K562 (cell line): ENCODE measurements around the gene C4orf17. TPM values are rescaled to one million over a fixed set of nuclear protein-coding genes. Genes with fewer than 3 reads are reported as not detected.

Experiments used
- ATAC-seq: fragments of 200-7000 bp; cut with Tn5 transposase; 3 replicates; pipeline ENCODE4 v1.9.1; 2020; ENCODE audit warnings: moderate library complexity
- BruUV-seq: library from RNA; stranded (reverse); fragments of 400-500 nt; replicated peaks from 2 replicates; lab custom pipeline; 2021; lab: Mats Ljungman, UMichigan
- CTCF ChIA-PET: fragments of 300-600 bp; formaldehyde crosslinking; extraction: SDS; loops from one replicate; lab custom pipeline; 2021; ENCODE audit warnings: low intra/inter-chr PET ratio; lab: Yijun Ruan, JAX
- POLR2A ChIA-PET: fragments of 300-600, 350-650 bp; sonication (Branson Sonifier 250); formaldehyde crosslinking; extraction: SDS; loops from one replicate; lab custom pipeline; 2021; ENCODE audit warnings: antibody characterized with exemption, inconsistent platforms; lab: Yijun Ruan, JAX
- DNase-seq, 4 experiments: peaks; one replicate each; pipeline versions ENCODE4 v3.0.0 to v3.0.0-alpha.2; 2011 to 2018; ENCODE audit warnings: low spot score in 3 of 4, mixed read lengths in 3 of 4; ENCODE audit errors: extremely low read depth in 1 of 4
- FAIRE-seq: peaks from 2 replicates; lab custom pipeline; 2011; peaks lifted over from hg19 to GRCh38; lab: Jason Lieb, UNC
- H2AFZ ChIP-seq: 2 replicates; pipeline ENCODE4 v1.6.0; 2011; ENCODE audit warnings: low read depth, low read length, control low read depth, inconsistent platforms
- H3K27ac ChIP-seq: fragments of 200-600 bp; 3 replicates; pipeline ENCODE4 v1.8.0; 2011; ENCODE audit warnings: low read depth, mild to moderate bottlenecking, control low read depth, inconsistent platforms, low read length, moderate library complexity, mixed read lengths; ENCODE audit errors: extremely low read depth
- H3K27me3 ChIP-seq, 2 experiments: fragments of 300-600 bp in 1 of 2; 2 replicates in 1 of 2; 3 replicates in 1 of 2; pipeline versions ENCODE4 v1.6.0 to v1.8.0; 2011; ENCODE audit warnings: inconsistent platforms in 2 of 2, low read length in 2 of 2, mild to moderate bottlenecking in 1 of 2, mixed read lengths in 1 of 2, moderate library complexity in 1 of 2; ENCODE audit not compliant: control insufficient read depth in 2 of 2, insufficient read depth in 2 of 2
- H3K36me3 ChIP-seq: fragments of 300-600 bp; 3 replicates; pipeline ENCODE4 v1.8.0; 2011; ENCODE audit warnings: mild to moderate bottlenecking, low read length, inconsistent platforms; ENCODE audit not compliant: control insufficient read depth, insufficient read depth
- H3K4me1 ChIP-seq, 2 experiments: fragments of 200-600 bp in 1 of 2; replicated peaks in 1 of 2; 2 replicates in 1 of 2; 3 replicates in 1 of 2; pipeline versions ENCODE4 v1.5.1 to v1.8.0; 2011; ENCODE audit warnings: inconsistent platforms in 2 of 2, low read length in 2 of 2, mild to moderate bottlenecking in 1 of 2, mixed read lengths in 1 of 2, moderate library complexity in 1 of 2; ENCODE audit not compliant: control insufficient read depth in 2 of 2, insufficient read depth in 2 of 2
- H3K4me2 ChIP-seq: 2 replicates; pipeline ENCODE4 v1.6.1; 2011; ENCODE audit warnings: low read length, control low read depth, inconsistent platforms, mixed read lengths; ENCODE audit not compliant: insufficient read depth
- H3K4me3 ChIP-seq: fragments of 200-600 bp; sonication (generic), shearing (Covaris generic); 2 replicates; pipeline ENCODE4 v1.5.1; 2016; ENCODE audit warnings: control low read depth, inconsistent platforms
- H3K79me2 ChIP-seq: fragments of 200-600 bp; 3 replicates; pipeline ENCODE4 v1.8.0; 2011; ENCODE audit warnings: low read length, inconsistent platforms; ENCODE audit not compliant: control insufficient read depth, insufficient read depth
- H3K9ac ChIP-seq, 2 experiments: 2 replicates each; pipeline versions ENCODE4 v1.6.0 to v1.6.1; 2011; ENCODE audit warnings: low read depth in 2 of 2, low read length in 2 of 2, control low read depth in 1 of 2, inconsistent platforms in 1 of 2, mild to moderate bottlenecking in 1 of 2, mixed read lengths in 1 of 2; ENCODE audit not compliant: insufficient read depth in 1 of 2
- H3K9me1 ChIP-seq: one replicate; pipeline ENCODE4 v1.6.0; 2011; ENCODE audit warnings: inconsistent platforms, mild to moderate bottlenecking, low read length, moderate library complexity; ENCODE audit not compliant: control insufficient read depth, insufficient read depth
- H3K9me3 ChIP-seq: replicated peaks from 2 replicates; pipeline ENCODE4 v1.5.1; 2011; ENCODE audit warnings: low read depth, low read length, inconsistent platforms; ENCODE audit not compliant: control insufficient read depth, insufficient read depth
- H4K20me1 ChIP-seq: replicated peaks from 2 replicates; pipeline ENCODE4 v1.6.1; 2011; ENCODE audit warnings: low read length, inconsistent platforms, mixed read lengths; ENCODE audit not compliant: control insufficient read depth, insufficient read depth
- CHD2 ChIP-seq: IDR thresholded peaks from 2 replicates; pipeline ENCODE4 v1.6.1; 2011; ENCODE audit warnings: low read depth, low read length
- MAFF ChIP-seq: IDR thresholded peaks from 2 replicates; pipeline ENCODE4 v1.6.1; 2012; ENCODE audit warnings: low read length, improper control_type of control experiment
- POU5F1 ChIP-seq: fragments of 150-350 bp; IDR thresholded peaks from 2 replicates; pipeline ENCODE4 v1.6.1; 2014; ENCODE audit warnings: borderline replicate concordance, low read length, low read depth, mild to moderate bottlenecking; ENCODE audit not compliant: partially characterized antibody
- ZKSCAN3 ChIP-seq: fragments of 250-450 bp; sonication (Bioruptor Pico); IDR thresholded peaks from 2 replicates; pipeline ENCODE4 v1.4.0; 2020
- ZNF696 ChIP-seq: fragments of 250-450 bp; sonication (Bioruptor Pico); conservative IDR thresholded peaks from 2 replicates; pipeline ENCODE4 v1.4.0; 2020; ENCODE audit warnings: mild to moderate bottlenecking, moderate library complexity
- in situ Hi-C: fragments of 300-500 bp; cut with MboI; formaldehyde crosslinking; loops from 4 replicates; pipeline ENCODE4 v1.15.0; 2018; ENCODE audit warnings: inconsistent platforms, mixed read lengths
- intact Hi-C: fragments of 100-400 bp; cut with micrococcal nuclease; formaldehyde crosslinking; loops from 2 replicates; pipeline ENCODE4 v1.14.2; 2022
- polyA plus RNA-seq, 8 experiments: library from polyadenylated mRNA; depleted of rRNA in 4 of 8; stranded (reverse) in 5 of 8; unstranded in 3 of 8; fragments of >200 nt; fragmentation: Nextera tagmentation in 2 of 8; fragmentation: Illumina TruSeq in 1 of 8; extraction: Ambion mirVana in 2 of 8; extraction: Trizol in 1 of 8; gene quantifications; 2 replicates each; pipeline versions ENCODE4 v1.2.1 to v1.2.3, GENCODE V29; 2011 to 2014; ENCODE audit warnings: inconsistent platforms in 1 of 8, missing spikeins in 1 of 8
- total RNA-seq, 7 experiments: library from RNA; depleted of rRNA in 6 of 7; stranded (reverse); fragments of >200 nt in 6 of 7; fragmentation: Illumina TruSeq in 2 of 7; extraction: Trizol in 2 of 7; gene quantifications; 2 replicates each; pipeline versions ENCODE4 v1.2.1 to v1.2.3, GENCODE V29; 2011 to 2021; ENCODE audit warnings: low replicate concordance in 1 of 7
- TF ChIP-seq, protein P1 (sequence below): sonication (generic); formaldehyde crosslinking; IDR thresholded peaks from 2 replicates; pipeline ENCODE4 v1.8.1; 2023; ENCODE audit warnings: mild to moderate bottlenecking, missing genetic modification reagents
- TF ChIP-seq, protein P2 (sequence below), 2 experiments: fragments of 150-350 bp in 1 of 2; IDR thresholded peaks; 2 replicates each; pipeline ENCODE4 v1.6.1; 2012 to 2016; ENCODE audit warnings: low read depth in 2 of 2, low read length in 2 of 2, mild to moderate bottlenecking in 1 of 2, moderate library complexity in 1 of 2
- TF ChIP-seq, protein P3 (sequence below): fragments of 450-650 bp; IDR thresholded peaks from 2 replicates; pipeline ENCODE4 v1.6.1; 2018; ENCODE audit not compliant: partially characterized antibody
- TF ChIP-seq, protein P4 (sequence below): fragments of 450-650 bp; formaldehyde crosslinking; IDR thresholded peaks from 2 replicates; pipeline ENCODE4 v1.4.0; 2022; ENCODE audit warnings: missing genetic modification characterization
- TF ChIP-seq, protein P5 (sequence below), 2 experiments: fragments of 450-650 bp in 1 of 2; sonication (generic) in 1 of 2; formaldehyde crosslinking in 1 of 2; IDR thresholded peaks in 1 of 2; conservative IDR thresholded peaks in 1 of 2; 2 replicates each; pipeline versions ENCODE4 v1.6.1 to v1.8.1; 2016 to 2023; ENCODE audit warnings: mild to moderate bottlenecking in 2 of 2, moderate library complexity in 2 of 2, inconsistent platforms in 1 of 2, missing genetic modification reagents in 1 of 2

The C4orf17 gene
- total and polyA plus RNA-seq, 9 of the 15 experiments (the other 6 are each of a cell fraction or from before 2014, with no cell fraction given) = not detected

DNA sequence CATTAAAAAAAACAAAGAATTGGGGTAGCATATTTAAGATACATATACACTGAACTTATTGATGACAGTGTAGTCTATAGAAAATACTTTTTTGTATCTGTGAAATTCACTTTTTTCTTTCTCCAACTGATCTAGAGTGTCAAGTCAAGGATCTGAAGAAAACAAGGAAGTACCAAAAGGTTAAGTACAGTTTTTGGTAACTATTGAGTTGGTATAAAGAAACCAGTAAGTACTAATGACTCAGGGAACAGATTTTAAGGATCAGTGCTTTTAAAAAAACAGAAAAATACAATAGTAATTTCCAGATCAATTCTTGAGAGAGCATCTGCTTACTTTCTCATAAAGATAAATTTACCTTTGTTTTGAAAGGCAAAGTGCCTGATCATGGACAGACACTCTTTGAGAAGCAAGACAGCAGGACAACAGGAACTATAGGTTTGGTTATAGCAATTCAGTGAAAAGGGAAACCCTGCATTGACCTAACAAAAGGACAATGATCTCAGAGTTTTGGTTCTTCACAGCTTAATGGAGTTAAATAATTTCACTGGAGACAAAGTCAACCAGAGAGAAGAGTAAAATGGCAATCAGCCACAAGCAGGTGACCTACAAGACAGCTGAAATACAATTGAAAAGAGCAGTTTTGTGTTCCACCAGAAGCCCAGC lies 29.6 kb downstream of the C4orf17 start:
- Histone ChIP-seq H3K36me3 (no peaks in the 10 kb centered on the region), H3K4me3 (no peak overlapping the region), H3K27me3 (no peaks in the 10 kb centered on the region), H3K4me1 (no peaks in the 10 kb centered on the region), H3K9me3 (no peaks in the 10 kb centered on the region), H3K9ac (no peak overlapping the region), H3K27ac (no peak overlapping the region), H2AFZ (no peak overlapping the region), H3K79me2 (no peaks in the 10 kb centered on the region), H3K9me1 (no peaks in the 10 kb centered on the region), H4K20me1 (no peaks in the 10 kb centered on the region), H3K4me2 (no peak overlapping the region)
- intact Hi-C loops (no loop called here), in situ Hi-C loops (no loop called here)
- TF ChIP-seq, protein P1, sequence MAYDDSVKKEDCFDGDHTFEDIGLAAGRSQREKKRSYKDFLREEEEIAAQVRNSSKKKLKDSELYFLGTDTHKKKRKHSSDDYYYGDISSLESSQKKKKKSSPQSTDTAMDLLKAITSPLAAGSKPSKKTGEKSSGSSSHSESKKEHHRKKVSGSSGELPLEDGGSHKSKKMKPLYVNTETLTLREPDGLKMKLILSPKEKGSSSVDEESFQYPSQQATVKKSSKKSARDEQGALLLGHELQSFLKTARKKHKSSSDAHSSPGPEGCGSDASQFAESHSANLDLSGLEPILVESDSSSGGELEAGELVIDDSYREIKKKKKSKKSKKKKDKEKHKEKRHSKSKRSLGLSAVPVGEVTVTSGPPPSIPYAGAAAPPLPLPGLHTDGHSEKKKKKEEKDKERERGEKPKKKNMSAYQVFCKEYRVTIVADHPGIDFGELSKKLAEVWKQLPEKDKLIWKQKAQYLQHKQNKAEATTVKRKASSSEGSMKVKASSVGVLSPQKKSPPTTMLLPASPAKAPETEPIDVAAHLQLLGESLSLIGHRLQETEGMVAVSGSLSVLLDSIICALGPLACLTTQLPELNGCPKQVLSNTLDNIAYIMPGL (CRISPR knock-in tag) = no peak
- no peak for TF ChIP-seq ZNF696
- no peak for TF ChIP-seq ZKSCAN3 (CRISPR knock-in tag)
- no peak for TF ChIP-seq CHD2
- TF ChIP-seq, protein P2, sequence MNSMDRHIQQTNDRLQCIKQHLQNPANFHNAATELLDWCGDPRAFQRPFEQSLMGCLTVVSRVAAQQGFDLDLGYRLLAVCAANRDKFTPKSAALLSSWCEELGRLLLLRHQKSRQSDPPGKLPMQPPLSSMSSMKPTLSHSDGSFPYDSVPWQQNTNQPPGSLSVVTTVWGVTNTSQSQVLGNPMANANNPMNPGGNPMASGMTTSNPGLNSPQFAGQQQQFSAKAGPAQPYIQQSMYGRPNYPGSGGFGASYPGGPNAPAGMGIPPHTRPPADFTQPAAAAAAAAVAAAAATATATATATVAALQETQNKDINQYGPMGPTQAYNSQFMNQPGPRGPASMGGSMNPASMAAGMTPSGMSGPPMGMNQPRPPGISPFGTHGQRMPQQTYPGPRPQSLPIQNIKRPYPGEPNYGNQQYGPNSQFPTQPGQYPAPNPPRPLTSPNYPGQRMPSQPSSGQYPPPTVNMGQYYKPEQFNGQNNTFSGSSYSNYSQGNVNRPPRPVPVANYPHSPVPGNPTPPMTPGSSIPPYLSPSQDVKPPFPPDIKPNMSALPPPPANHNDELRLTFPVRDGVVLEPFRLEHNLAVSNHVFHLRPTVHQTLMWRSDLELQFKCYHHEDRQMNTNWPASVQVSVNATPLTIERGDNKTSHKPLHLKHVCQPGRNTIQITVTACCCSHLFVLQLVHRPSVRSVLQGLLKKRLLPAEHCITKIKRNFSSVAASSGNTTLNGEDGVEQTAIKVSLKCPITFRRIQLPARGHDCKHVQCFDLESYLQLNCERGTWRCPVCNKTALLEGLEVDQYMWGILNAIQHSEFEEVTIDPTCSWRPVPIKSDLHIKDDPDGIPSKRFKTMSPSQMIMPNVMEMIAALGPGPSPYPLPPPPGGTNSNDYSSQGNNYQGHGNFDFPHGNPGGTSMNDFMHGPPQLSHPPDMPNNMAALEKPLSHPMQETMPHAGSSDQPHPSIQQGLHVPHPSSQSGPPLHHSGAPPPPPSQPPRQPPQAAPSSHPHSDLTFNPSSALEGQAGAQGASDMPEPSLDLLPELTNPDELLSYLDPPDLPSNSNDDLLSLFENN (IDR thresholded peaks at IDR 0.05; ENCODE audit: low read depth in 2 of 2, low read length in 2 of 2) = no peak
- TF ChIP-seq POU5F1 = no peak
- TF ChIP-seq, protein P3, sequence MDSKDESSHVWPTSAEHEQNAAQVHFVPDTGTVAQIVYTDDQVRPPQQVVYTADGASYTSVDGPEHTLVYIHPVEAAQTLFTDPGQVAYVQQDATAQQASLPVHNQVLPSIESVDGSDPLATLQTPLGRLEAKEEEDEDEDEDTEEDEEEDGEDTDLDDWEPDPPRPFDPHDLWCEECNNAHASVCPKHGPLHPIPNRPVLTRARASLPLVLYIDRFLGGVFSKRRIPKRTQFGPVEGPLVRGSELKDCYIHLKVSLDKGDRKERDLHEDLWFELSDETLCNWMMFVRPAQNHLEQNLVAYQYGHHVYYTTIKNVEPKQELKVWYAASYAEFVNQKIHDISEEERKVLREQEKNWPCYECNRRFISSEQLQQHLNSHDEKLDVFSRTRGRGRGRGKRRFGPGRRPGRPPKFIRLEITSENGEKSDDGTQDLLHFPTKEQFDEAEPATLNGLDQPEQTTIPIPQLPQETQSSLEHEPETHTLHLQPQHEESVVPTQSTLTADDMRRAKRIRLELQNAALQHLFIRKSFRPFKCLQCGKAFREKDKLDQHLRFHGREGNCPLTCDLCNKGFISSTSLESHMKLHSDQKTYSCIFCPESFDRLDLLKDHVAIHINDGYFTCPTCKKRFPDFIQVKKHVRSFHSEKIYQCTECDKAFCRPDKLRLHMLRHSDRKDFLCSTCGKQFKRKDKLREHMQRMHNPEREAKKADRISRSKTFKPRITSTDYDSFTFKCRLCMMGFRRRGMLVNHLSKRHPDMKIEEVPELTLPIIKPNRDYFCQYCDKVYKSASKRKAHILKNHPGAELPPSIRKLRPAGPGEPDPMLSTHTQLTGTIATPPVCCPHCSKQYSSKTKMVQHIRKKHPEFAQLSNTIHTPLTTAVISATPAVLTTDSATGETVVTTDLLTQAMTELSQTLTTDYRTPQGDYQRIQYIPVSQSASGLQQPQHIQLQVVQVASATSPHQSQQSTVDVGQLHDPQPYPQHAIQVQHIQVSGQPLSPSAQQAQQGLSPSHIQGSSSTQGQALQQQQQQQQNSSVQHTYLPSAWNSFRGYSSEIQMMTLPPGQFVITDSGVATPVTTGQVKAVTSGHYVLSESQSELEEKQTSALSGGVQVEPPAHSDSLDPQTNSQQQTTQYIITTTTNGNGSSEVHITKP = no peak
- TF ChIP-seq, protein P4, sequence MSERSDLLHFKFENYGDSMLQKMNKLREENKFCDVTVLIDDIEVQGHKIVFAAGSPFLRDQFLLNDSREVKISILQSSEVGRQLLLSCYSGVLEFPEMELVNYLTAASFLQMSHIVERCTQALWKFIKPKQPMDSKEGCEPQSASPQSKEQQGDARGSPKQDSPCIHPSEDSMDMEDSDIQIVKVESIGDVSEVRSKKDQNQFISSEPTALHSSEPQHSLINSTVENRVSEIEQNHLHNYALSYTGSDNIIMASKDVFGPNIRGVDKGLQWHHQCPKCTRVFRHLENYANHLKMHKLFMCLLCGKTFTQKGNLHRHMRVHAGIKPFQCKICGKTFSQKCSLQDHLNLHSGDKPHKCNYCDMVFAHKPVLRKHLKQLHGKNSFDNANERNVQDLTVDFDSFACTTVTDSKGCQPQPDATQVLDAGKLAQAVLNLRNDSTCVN (CRISPR knock-in tag) = no peak
- no peak for TF ChIP-seq MAFF
- TF ChIP-seq, protein P5, sequence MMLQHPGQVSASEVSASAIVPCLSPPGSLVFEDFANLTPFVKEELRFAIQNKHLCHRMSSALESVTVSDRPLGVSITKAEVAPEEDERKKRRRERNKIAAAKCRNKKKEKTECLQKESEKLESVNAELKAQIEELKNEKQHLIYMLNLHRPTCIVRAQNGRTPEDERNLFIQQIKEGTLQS (IDR thresholded peaks at IDR 0.05) = no peak
- TF ChIP-seq, protein P5 (CRISPR knock-in tag; conservative IDR thresholded peaks at IDR 0.05) = no peak
- no peak for DNase-seq
- FAIRE-seq = no peak
- ChIA-PET CTCF (no interaction called here), POLR2A (no interaction called here)
- no peak for ATAC-seq
- BruUV-seq = no TSS peak
